ENCODE measurements around the gene FHIT.

The FHIT gene

GRCh38 chr3:60812502-60812901 is 438.8 kb downstream of the FHIT start:
- no peak for DNase-seq

- DNase-seq: no peak
Observed at GRCh38 chr3:60810881-60811280, 440.4 kb downstream of the FHIT start.

GRCh38 chr3:60809857-60810610 is 441.2 kb downstream of the FHIT start:
- DNase-seq: no peak

GRCh38 chr3:60803216-60804173 is 447.8 kb downstream of the FHIT start:
- DNase-seq: no peak

- no peak for DNase-seq
Observed at GRCh38 chr3:60801307-60801706, 449.9 kb downstream of the FHIT start.

- no peak for DNase-seq
Observed at GRCh38 chr3:60798456-60798855, 452.8 kb downstream of the FHIT start.

- no peak for DNase-seq
Observed at GRCh38 chr3:60792249-60792852, 458.9 kb downstream of the FHIT start.

- DNase-seq: no peak
Observed at GRCh38 chr3:60788185-60788584, 463.1 kb downstream of the FHIT start.

- DNase-seq: no peak
Observed at GRCh38 chr3:60781935-60782334, 469.3 kb downstream of the FHIT start.

- no peak for DNase-seq
Observed at GRCh38 chr3:60779637-60780036, 471.6 kb downstream of the FHIT start.

- DNase-seq: no peak
Observed at GRCh38 chr3:60775985-60776384, 475.3 kb downstream of the FHIT start.

GRCh38 chr3:60774617-60775016 is 476.6 kb downstream of the FHIT start:
- no peak for DNase-seq

GRCh38 chr3:60772584-60772983 is 478.7 kb downstream of the FHIT start:
- no peak for DNase-seq

GRCh38 chr3:60771766-60772165 is 479.5 kb downstream of the FHIT start:
- DNase-seq: no peak

- no peak for DNase-seq
Observed at GRCh38 chr3:60770532-60770931, 480.7 kb downstream of the FHIT start.

GRCh38 chr3:60767536-60767935 is 483.7 kb downstream of the FHIT start:
- no peak for DNase-seq

GRCh38 chr3:60765776-60766175 is 485.5 kb downstream of the FHIT start:
- DNase-seq: no peak

- DNase-seq: no peak
Observed at GRCh38 chr3:60764870-60765269, 486.4 kb downstream of the FHIT start.

- no peak for DNase-seq
Observed at GRCh38 chr3:60760145-60760544, 491.1 kb downstream of the FHIT start.

GRCh38 chr3:60759439-60759838 is 491.8 kb downstream of the FHIT start:
- no peak for DNase-seq

- no peak for DNase-seq
Observed at GRCh38 chr3:60758831-60759230, 492.4 kb downstream of the FHIT start.

GRCh38 chr3:60758171-60758570 is 493.1 kb downstream of the FHIT start:
- DNase-seq: no peak

GRCh38 chr3:60757724-60758123 is 493.5 kb downstream of the FHIT start:
- no peak for DNase-seq
